ENCODE data around the gene LMAN2L. TPM values are rescaled to one million over a fixed set of nuclear protein-coding genes. Genes with fewer than 3 reads are reported as not detected.

Gene LMAN2L
- total RNA-seq, 1 experiment from 2014 or later: 15.6 TPM

- BruUV-seq (replicated peaks): no TSS peak
- DNase-seq: no peak
- no peaks in the 10 kb centered on the region for H3K79me2 ChIP-seq (ENCODE audit: low read depth)
- POLR2A ChIA-PET (ENCODE audit: unreplicated experiment): no interaction called here
- H3K4me1 ChIP-seq (replicated peaks; ENCODE audit: insufficient read depth): no peaks in the 10 kb centered on the region
- intact Hi-C loops (cut with micrococcal nuclease; ENCODE audit: unreplicated experiment): no loop called here
- H3K9me2 ChIP-seq (ENCODE audit: insufficient read depth): no peaks in the 10 kb centered on the region
- no peaks in the 10 kb centered on the region for H3K36me3 ChIP-seq (ENCODE audit: low read depth)
- H3K9me3 ChIP-seq (ENCODE audit: insufficient read depth, low read depth): no peaks in the 10 kb centered on the region
- H4K20me1 ChIP-seq (ENCODE audit: insufficient read depth): no peaks in the 10 kb centered on the region
- CTCF ChIA-PET: no interaction called here
- H3F3A ChIP-seq (ENCODE audit: insufficient read depth, low read depth): no peaks in the 10 kb centered on the region; the same call in 1 of the 2 replicates
- no peaks in the 10 kb centered on the region for H3K27me3 ChIP-seq (ENCODE audit: insufficient read depth, low read depth)
- no peak overlapping the region for H3K4me2 ChIP-seq
- H2AFZ ChIP-seq: no peak overlapping the region
- TF ChIP-seq CTCF (conservative IDR thresholded peaks at IDR 0.05) (no peak), EZH2 (IDR thresholded peaks at IDR 0.05; ENCODE audit: low read depth) (no peak)
- H3K4me3 ChIP-seq: no peak overlapping the region
- no peak overlapping the region for H3K27ac ChIP-seq
Observed at GRCh38 chr2:96680561-96681141, 59.2 kb downstream of the LMAN2L start.

- no TSS peak for BruUV-seq (replicated peaks)
- CTCF ChIA-PET: interaction anchor here (0.6 kb wide), 1 partner anchor 268 kb away, joined by 6 read pairs; no protein-coding TSS in a partner anchor
- intact Hi-C loops (cut with micrococcal nuclease; ENCODE audit: unreplicated experiment): no loop called here
Observed at GRCh38 chr2:96679848-96680247, 60.0 kb downstream of the LMAN2L start.

GRCh38 chr2:96669539-96670215, 70.2 kb downstream of the LMAN2L start:
- Histone ChIP-seq H3K9me2 (ENCODE audit: insufficient read depth) (no peaks in the 10 kb centered on the region), H3K4me1 (replicated peaks; ENCODE audit: insufficient read depth) (peaks cover 13% of the 10 kb centered on the region), H3K36me3 (ENCODE audit: low read depth) (no peaks in the 10 kb centered on the region), H3K4me2 (no peak overlapping the region), H3K27me3 (ENCODE audit: insufficient read depth, low read depth) (no peaks in the 10 kb centered on the region), H2AFZ (no peak overlapping the region), H3K4me3 (no peak overlapping the region), H3K9me3 (ENCODE audit: insufficient read depth, low read depth) (no peaks in the 10 kb centered on the region), H3F3A (ENCODE audit: insufficient read depth, low read depth) (peaks cover 11% of the 10 kb centered on the region), H3K79me2 (ENCODE audit: low read depth) (no peaks in the 10 kb centered on the region), H3K27ac (no peak overlapping the region), H4K20me1 (ENCODE audit: insufficient read depth) (no peaks in the 10 kb centered on the region)
- CTCF ChIA-PET: no interaction called here
- no peak for DNase-seq
- POLR2A ChIA-PET (ENCODE audit: unreplicated experiment): no interaction called here
- intact Hi-C loops (cut with micrococcal nuclease; ENCODE audit: unreplicated experiment): no loop called here
- BruUV-seq (replicated peaks): no TSS peak
- TF ChIP-seq CTCF (conservative IDR thresholded peaks at IDR 0.05) (no peak), EZH2 (IDR thresholded peaks at IDR 0.05; ENCODE audit: low read depth) (no peak)

More at GRCh38 chr2:96679848-96680247, 60.0 kb downstream of the LMAN2L start:
- Histone ChIP-seq H2AFZ (no peak overlapping the region), H3K4me2 (no peak overlapping the region), H3K9me2 (ENCODE audit: insufficient read depth) (no peaks in the 10 kb centered on the region), H3K9me3 (ENCODE audit: insufficient read depth, low read depth) (no peaks in the 10 kb centered on the region), H4K20me1 (ENCODE audit: insufficient read depth) (no peaks in the 10 kb centered on the region), H3K4me1 (replicated peaks; ENCODE audit: insufficient read depth) (no peaks in the 10 kb centered on the region), H3K36me3 (ENCODE audit: low read depth) (no peaks in the 10 kb centered on the region), H3K27ac (no peak overlapping the region), H3F3A (ENCODE audit: insufficient read depth, low read depth) (no peaks in the 10 kb centered on the region; the same call in 1 of the 2 replicates), H3K79me2 (ENCODE audit: low read depth) (no peaks in the 10 kb centered on the region), H3K27me3 (ENCODE audit: insufficient read depth, low read depth) (no peaks in the 10 kb centered on the region), H3K4me3 (no peak overlapping the region)
- no peak for TF ChIP-seq EZH2 (IDR thresholded peaks at IDR 0.05; ENCODE audit: low read depth)
- TF ChIP-seq CTCF (conservative IDR thresholded peaks at IDR 0.05): no peak
- POLR2A ChIA-PET (ENCODE audit: unreplicated experiment): no interaction called here
- DNase-seq: no peak
